CD14-positive monocyte (primary cell): ENCODE measurements around the gene LRRC72. TPM values are rescaled to one million over a fixed set of nuclear protein-coding genes. Genes with fewer than 3 reads are reported as not detected.

Experiments
- DNase-seq, 3 donors: peaks; one replicate each; pipeline ENCODE4 v3.0.0-alpha.2; 2011 to 2022
- H2AFZ ChIP-seq: 2 replicates; pipeline ENCODE4 v1.6.0; 2012; ENCODE audit warnings: mild to moderate bottlenecking, low read depth, low read length, inconsistent platforms; ENCODE audit not compliant: insufficient read depth, poor library complexity, severe bottlenecking
- H3K27ac ChIP-seq, 2 donors: 1 replicate in 1 of 2; 2 replicates in 1 of 2; pipeline ENCODE4 v1.5.1; 2012 to 2013; ENCODE audit warnings: low read length in 2 of 2, control low read depth in 1 of 2, inconsistent platforms in 1 of 2, low read depth in 1 of 2, mild to moderate bottlenecking in 1 of 2
- H3K27me3 ChIP-seq, 2 donors: one replicate each; pipeline versions ENCODE4 v1.6.0 to v1.6.1; 2011 to 2013; ENCODE audit warnings: low read length in 2 of 2; ENCODE audit not compliant: control insufficient read depth in 2 of 2, insufficient read depth in 2 of 2
- H3K36me3 ChIP-seq, 2 donors: replicated peaks in 1 of 2; 1 replicate in 1 of 2; 2 replicates in 1 of 2; pipeline versions ENCODE4 v1.5.1 to v1.6.1; 2012 to 2013; ENCODE audit warnings: low read length in 2 of 2, control low read depth in 1 of 2, inconsistent platforms in 1 of 2, mild to moderate bottlenecking in 1 of 2; ENCODE audit not compliant: insufficient read depth in 2 of 2, control insufficient read depth in 1 of 2
- H3K4me1 ChIP-seq, 2 donors: 1 replicate in 1 of 2; 2 replicates in 1 of 2; pipeline versions ENCODE4 v1.5.1 to v1.6.1; 2012 to 2013; ENCODE audit warnings: low read length in 2 of 2, control low read depth in 1 of 2, inconsistent platforms in 1 of 2, mild to moderate bottlenecking in 1 of 2, moderate library complexity in 1 of 2; ENCODE audit not compliant: insufficient read depth in 2 of 2, control insufficient read depth in 1 of 2
- H3K4me2 ChIP-seq: replicated peaks from 2 replicates; pipeline ENCODE3; 2012; ENCODE audit warnings: low read length, moderate library complexity, mild to moderate bottlenecking; ENCODE audit not compliant: poor library complexity, severe bottlenecking; ENCODE audit errors: extremely low read depth
- H3K4me3 ChIP-seq, 3 experiments: fragments of 200-600 bp in 1 of 3; sonication (generic) in 1 of 3; replicated peaks in 1 of 3; 1 replicate in 2 of 3; 2 replicates in 1 of 3; pipeline ENCODE4 v1.5.1; 2011 to 2013; ENCODE audit warnings: low read length in 3 of 3, mild to moderate bottlenecking in 3 of 3, control low read depth in 2 of 3, low read depth in 2 of 3, inconsistent platforms in 1 of 3, moderate library complexity in 1 of 3
- H3K79me2 ChIP-seq: 2 replicates; pipeline ENCODE4 v1.6.0; 2012; ENCODE audit warnings: mild to moderate bottlenecking, control low read depth, inconsistent platforms, low read length, moderate library complexity; ENCODE audit not compliant: insufficient read depth
- H3K9ac ChIP-seq: 2 replicates; pipeline ENCODE4 v1.6.0; 2017; ENCODE audit warnings: low read length, mild to moderate bottlenecking; ENCODE audit not compliant: insufficient read depth, poor library complexity, severe bottlenecking
- H3K9me3 ChIP-seq, 2 donors: replicated peaks in 1 of 2; 1 replicate in 1 of 2; 2 replicates in 1 of 2; pipeline versions ENCODE4 v1.5.1 to v1.6.1; 2012 to 2013; ENCODE audit warnings: low read length in 2 of 2, control low read depth in 1 of 2; ENCODE audit not compliant: control insufficient read depth in 1 of 2, insufficient read depth in 1 of 2
- H4K20me1 ChIP-seq: 2 replicates; pipeline ENCODE4 v1.6.0; 2012; ENCODE audit warnings: mild to moderate bottlenecking, low read length, control low read depth, moderate library complexity; ENCODE audit not compliant: insufficient read depth
- H3K27ac Mint-ChIP-seq, 7 donors: one replicate each; pipeline ENCODE4 v1.8.0; 2020; ENCODE audit warnings: mild to moderate bottlenecking in 7 of 7, mixed read lengths in 7 of 7, moderate library complexity in 6 of 7, inconsistent platforms in 2 of 7
- H3K27me3 Mint-ChIP-seq, 3 donors: one replicate each; pipeline ENCODE4 v1.8.0; 2021 to 2022; ENCODE audit warnings: low read depth in 3 of 3, mild to moderate bottlenecking in 3 of 3, mixed read lengths in 3 of 3, moderate library complexity in 3 of 3, inconsistent platforms in 1 of 3
- H3K36me3 Mint-ChIP-seq, 2 donors: one replicate each; pipeline ENCODE4 v1.8.0; 2020; ENCODE audit warnings: mixed read lengths in 2 of 2, inconsistent platforms in 1 of 2, mild to moderate bottlenecking in 1 of 2
- H3K4me1 Mint-ChIP-seq: one replicate; pipeline ENCODE4 v1.8.0; 2020; ENCODE audit warnings: mild to moderate bottlenecking, mixed read lengths
- H3K4me3 Mint-ChIP-seq, 2 donors: one replicate each; pipeline ENCODE4 v1.8.0; 2020; ENCODE audit warnings: mild to moderate bottlenecking in 2 of 2, mixed read lengths in 2 of 2, moderate library complexity in 1 of 2
- H3K9me3 Mint-ChIP-seq, 7 donors: one replicate each; pipeline ENCODE4 v1.8.0; 2020 to 2022; ENCODE audit warnings: mixed read lengths in 7 of 7, mild to moderate bottlenecking in 6 of 7, moderate library complexity in 6 of 7, inconsistent platforms in 2 of 7
- WGBS: methylation state at CpG from one replicate; pipeline ENCODE4 v1.1.5; 2013; ENCODE audit warnings: missing lambda C conversion rate; ENCODE audit not compliant: insufficient coverage; 5-methylcytosine and 5-hydroxymethylcytosine counted together
- intact Hi-C, 2 donors: fragments of 100-400 bp; cut with micrococcal nuclease; formaldehyde crosslinking; loops; one replicate each; pipeline versions ENCODE4 v1.15.0 to v1.15.1; 2023
- polyA plus RNA-seq, 3 donors: library from polyadenylated mRNA; depleted of rRNA in 1 of 3; unstranded in 2 of 3; stranded (reverse) in 1 of 3; fragments of 300-500 nt in 2 of 3; fragments of >200 nt in 1 of 3; fragmentation: Illumina TruSeq in 2 of 3; gene quantifications; 1 replicate in 2 of 3; 2 replicates in 1 of 3; pipeline ENCODE4 v1.2.3, GENCODE V29; 2012 to 2021
- TF ChIP-seq, protein P1 (sequence below): fragments of 200-600 bp; IDR thresholded peaks from one replicate; pipeline ENCODE4 v1.8.0; 2022; ENCODE audit warnings: antibody characterized with exemption, mild to moderate bottlenecking

The LRRC72 gene
- polyA plus RNA-seq, 3 donors, result not detected

DNA sequence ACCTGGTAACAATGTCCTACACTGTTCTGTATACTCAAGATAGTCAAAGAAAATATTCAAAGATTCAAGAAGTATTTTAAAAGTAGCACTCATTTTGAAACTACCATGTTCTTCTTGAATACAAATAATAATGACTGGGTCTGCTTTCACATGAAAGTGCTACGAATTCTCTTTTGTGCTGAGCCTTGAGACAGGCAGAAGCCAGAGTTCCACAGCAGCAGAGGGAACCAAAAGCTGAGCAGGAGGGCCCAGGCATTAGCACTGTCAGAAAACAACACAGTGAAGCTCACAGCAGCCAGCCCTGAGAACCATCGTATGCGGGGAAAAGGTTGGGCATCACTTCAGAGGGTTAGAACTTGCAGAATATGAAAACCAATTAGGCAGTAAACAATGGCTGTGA is 80.1 kb downstream of the LRRC72 start:
- Mint-ChIP-seq H3K4me3 (no peak overlapping the region), H3K27ac (no peak overlapping the region), H3K27me3 (no peaks in the 10 kb centered on the region), H3K36me3 (peaks cover 50 to 57% of the 10 kb centered on the region in 2 donors), H3K4me1 (peaks cover 7% of the 10 kb centered on the region), H3K9me3 (no peaks in the 10 kb centered on the region)
- intact Hi-C loops, result no loop called here
- Histone ChIP-seq H3K36me3 (peaks cover 18 to 59% of the 10 kb centered on the region in 2 donors), H3K9me3 (no peaks in the 10 kb centered on the region), H3K27ac (no peak overlapping the region), H3K4me3 (no peak overlapping the region), H3K79me2 (no peaks in the 10 kb centered on the region), H3K27me3 (no peaks in the 10 kb centered on the region), H4K20me1 (no peaks in the 10 kb centered on the region), H3K4me1 (peaks cover 0 to 4% of the 10 kb centered on the region in 2 donors), H3K4me2 (no peak overlapping the region), H2AFZ (no peak overlapping the region), H3K9ac (no peak overlapping the region)
- no peak for DNase-seq
- TF ChIP-seq, protein P1, sequence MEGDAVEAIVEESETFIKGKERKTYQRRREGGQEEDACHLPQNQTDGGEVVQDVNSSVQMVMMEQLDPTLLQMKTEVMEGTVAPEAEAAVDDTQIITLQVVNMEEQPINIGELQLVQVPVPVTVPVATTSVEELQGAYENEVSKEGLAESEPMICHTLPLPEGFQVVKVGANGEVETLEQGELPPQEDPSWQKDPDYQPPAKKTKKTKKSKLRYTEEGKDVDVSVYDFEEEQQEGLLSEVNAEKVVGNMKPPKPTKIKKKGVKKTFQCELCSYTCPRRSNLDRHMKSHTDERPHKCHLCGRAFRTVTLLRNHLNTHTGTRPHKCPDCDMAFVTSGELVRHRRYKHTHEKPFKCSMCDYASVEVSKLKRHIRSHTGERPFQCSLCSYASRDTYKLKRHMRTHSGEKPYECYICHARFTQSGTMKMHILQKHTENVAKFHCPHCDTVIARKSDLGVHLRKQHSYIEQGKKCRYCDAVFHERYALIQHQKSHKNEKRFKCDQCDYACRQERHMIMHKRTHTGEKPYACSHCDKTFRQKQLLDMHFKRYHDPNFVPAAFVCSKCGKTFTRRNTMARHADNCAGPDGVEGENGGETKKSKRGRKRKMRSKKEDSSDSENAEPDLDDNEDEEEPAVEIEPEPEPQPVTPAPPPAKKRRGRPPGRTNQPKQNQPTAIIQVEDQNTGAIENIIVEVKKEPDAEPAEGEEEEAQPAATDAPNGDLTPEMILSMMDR, result no peak
- WGBS, result 100% methylated on average over 3 of the region's 3 CpGs

DNA sequence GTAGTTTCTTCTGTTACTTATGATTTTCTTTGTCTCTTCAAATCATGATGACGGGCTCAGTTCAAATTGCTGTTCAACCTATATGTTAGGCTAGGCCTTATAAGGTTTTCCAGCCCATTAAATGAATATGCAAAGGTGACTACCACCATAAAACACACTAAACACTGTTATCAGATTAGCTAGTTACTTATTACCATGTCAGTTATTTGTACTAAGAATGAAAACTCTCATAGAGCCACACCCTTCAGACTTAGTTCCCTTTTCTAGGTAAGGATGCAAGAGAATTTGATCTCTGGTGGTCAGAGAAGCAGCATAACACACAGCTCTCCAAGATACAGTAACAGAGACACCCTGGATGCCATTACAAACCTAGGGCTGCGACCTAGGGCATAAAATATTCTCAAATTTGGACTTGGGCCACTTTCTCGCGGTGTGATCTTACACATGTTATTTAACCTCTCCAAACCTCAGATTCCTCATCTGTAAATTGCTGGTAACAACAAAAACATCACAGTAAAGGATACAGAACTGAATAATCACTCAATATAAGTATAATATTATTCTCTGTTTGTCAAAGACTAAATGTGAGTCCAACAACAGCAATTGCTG is 83.3 kb downstream of the LRRC72 start:
- Histone ChIP-seq H3K4me2 (no peak overlapping the region), H3K79me2 (no peaks in the 10 kb centered on the region), H3K4me3 (no peak overlapping the region), H3K4me1 (peaks cover 0 to 4% of the 10 kb centered on the region in 2 donors), H2AFZ (no peak overlapping the region), H4K20me1 (no peaks in the 10 kb centered on the region), H3K27me3 (no peaks in the 10 kb centered on the region), H3K36me3 (peaks cover 3 to 45% of the 10 kb centered on the region in 2 donors), H3K9ac (no peak overlapping the region), H3K9me3 (no peaks in the 10 kb centered on the region), H3K27ac (no peak overlapping the region)
- H3K9me3 Mint-ChIP-seq, result no peaks in the 10 kb centered on the region
- H3K27me3 Mint-ChIP-seq, result no peaks in the 10 kb centered on the region
- H3K27ac Mint-ChIP-seq, result no peak overlapping the region
- peaks cover 39 to 49% of the 10 kb centered on the region in 2 donors for H3K36me3 Mint-ChIP-seq
- H3K4me3 Mint-ChIP-seq, result no peak overlapping the region
- DNase-seq, result peak in 2 of 3 donors; percentile 8 to 23
- intact Hi-C loops, result no loop called here
- TF ChIP-seq, protein P1, result no peak
- WGBS, result 92% methylated on average over 3 of the region's 4 CpGs
- peaks cover 7% of the 10 kb centered on the region for H3K4me1 Mint-ChIP-seq
